Liver (tissue), 9 donors: Measurements from ENCODE around the gene SH2D3C. TPM values are rescaled to one million over a fixed set of nuclear protein-coding genes. Genes with fewer than 3 reads are reported as not detected.

Experiments used
- DNase-seq: peaks from one replicate; pipeline ENCODE4 v3.0.0-alpha.2; 2017; ENCODE audit warnings: low spot score
- H3K27ac ChIP-seq, 2 donors: one replicate each; pipeline ENCODE4 v1.7.0; 2013; ENCODE audit warnings: inconsistent platforms in 2 of 2, low read length in 2 of 2, control low read depth in 1 of 2, low read depth in 1 of 2, mild to moderate bottlenecking in 1 of 2
- H3K27me3 ChIP-seq, 4 donors: one replicate each; pipeline versions ENCODE4 v1.6.1 to v1.7.0; 2013; ENCODE audit warnings: low read length in 3 of 4, inconsistent platforms in 1 of 4, mild to moderate bottlenecking in 1 of 4, moderate library complexity in 1 of 4; ENCODE audit not compliant: control insufficient read depth in 4 of 4, insufficient read depth in 4 of 4
- H3K36me3 ChIP-seq, 4 donors: one replicate each; pipeline versions ENCODE4 v1.6.1 to v1.7.0; 2013; ENCODE audit warnings: low read length in 3 of 4, mild to moderate bottlenecking in 3 of 4, low read depth in 1 of 4, moderate library complexity in 1 of 4; ENCODE audit not compliant: control insufficient read depth in 4 of 4, insufficient read depth in 3 of 4
- H3K4me1 ChIP-seq, 4 donors: one replicate each; pipeline versions ENCODE4 v1.6.1 to v1.7.0; 2013; ENCODE audit warnings: low read length in 3 of 4, mild to moderate bottlenecking in 3 of 4, moderate library complexity in 1 of 4; ENCODE audit not compliant: control insufficient read depth in 4 of 4, insufficient read depth in 4 of 4
- H3K4me3 ChIP-seq, 3 donors: one replicate each; pipeline versions ENCODE4 v1.6.1 to v1.7.0; 2013; ENCODE audit warnings: low read length in 3 of 3, control low read depth in 1 of 3, low read depth in 1 of 3, mild to moderate bottlenecking in 1 of 3
- H3K9ac ChIP-seq, 2 donors: one replicate each; pipeline ENCODE4 v1.7.0; 2013; ENCODE audit warnings: low read length in 2 of 2, mild to moderate bottlenecking in 2 of 2, moderate library complexity in 2 of 2, control low read depth in 1 of 2, low read depth in 1 of 2
- H3K9me3 ChIP-seq, 4 donors: one replicate each; pipeline versions ENCODE4 v1.6.1 to v1.7.0; 2013; ENCODE audit warnings: low read length in 3 of 4; ENCODE audit not compliant: control insufficient read depth in 4 of 4
- EGR1 ChIP-seq, 2 donors: IDR thresholded peaks; 2 replicates each; pipeline ENCODE4 v1.6.1; 2016 to 2018; ENCODE audit warnings: antibody characterized with exemption in 2 of 2, low read depth in 2 of 2
- FOXA2 ChIP-seq: IDR thresholded peaks from 2 replicates; pipeline ENCODE4 v1.6.1; 2016; ENCODE audit warnings: antibody characterized with exemption
- GABPA ChIP-seq, 2 donors: IDR thresholded peaks in 1 of 2; conservative IDR thresholded peaks in 1 of 2; 2 replicates each; pipeline ENCODE4 v1.6.1; 2016; ENCODE audit warnings: antibody characterized with exemption in 2 of 2, mild to moderate bottlenecking in 1 of 2, moderate library complexity in 1 of 2
- HNF4A ChIP-seq, 2 donors: conservative IDR thresholded peaks; 2 replicates each; pipeline ENCODE4 v1.6.1; 2016; ENCODE audit warnings: antibody characterized with exemption in 2 of 2, mild to moderate bottlenecking in 2 of 2
- HNF4G ChIP-seq: IDR thresholded peaks from 2 replicates; pipeline ENCODE4 v1.6.1; 2016; ENCODE audit warnings: antibody characterized with exemption
- JUND ChIP-seq, 2 donors: IDR thresholded peaks; 2 replicates each; pipeline ENCODE4 v1.6.1; 2016; ENCODE audit warnings: antibody characterized with exemption in 2 of 2
- NR2F2 ChIP-seq: IDR thresholded peaks from 2 replicates; pipeline ENCODE4 v1.6.1; 2016; ENCODE audit warnings: antibody characterized with exemption
- RAD21 ChIP-seq, 2 donors: IDR thresholded peaks; 2 replicates each; pipeline ENCODE4 v1.6.1; 2016; ENCODE audit warnings: antibody characterized with exemption in 2 of 2, mild to moderate bottlenecking in 2 of 2
- RXRA ChIP-seq, 2 donors: IDR thresholded peaks; 2 replicates each; pipeline ENCODE4 v1.6.1; 2017 to 2018; ENCODE audit warnings: antibody characterized with exemption in 2 of 2, mild to moderate bottlenecking in 1 of 2
- SP1 ChIP-seq: IDR thresholded peaks from 2 replicates; pipeline ENCODE4 v1.6.1; 2018; ENCODE audit warnings: antibody characterized with exemption, mild to moderate bottlenecking
- TAF1 ChIP-seq: conservative IDR thresholded peaks from 2 replicates; pipeline ENCODE4 v1.6.1; 2016; ENCODE audit warnings: antibody characterized with exemption, mild to moderate bottlenecking
- YY1 ChIP-seq: IDR thresholded peaks from 2 replicates; pipeline ENCODE4 v1.6.1; 2016; ENCODE audit warnings: antibody characterized with exemption, mild to moderate bottlenecking
- ZBTB33 ChIP-seq: IDR thresholded peaks from 2 replicates; pipeline ENCODE4 v1.6.1; 2016; ENCODE audit warnings: antibody characterized with exemption
- WGBS: extraction: QIAGEN DNeasy Blood & Tissue Kit; methylation state at CpG from one replicate; pipeline ENCODE4 v1.1.7; 2013; 5-methylcytosine and 5-hydroxymethylcytosine counted together
- polyA plus RNA-seq, 2 donors: library from polyadenylated mRNA; stranded (reverse) in 1 of 2; unstranded in 1 of 2; fragments of 200-250 nt in 1 of 2; fragments of >200 nt in 1 of 2; fragmentation: Nextera tagmentation in 1 of 2; extraction: Ambion mirVana in 1 of 2; gene quantifications; one replicate each; pipeline versions ENCODE4 v1.2.1 to v1.2.3, GENCODE V29; 2013 to 2015
- total RNA-seq, 2 donors: library from RNA; depleted of rRNA; stranded (reverse); fragments of >200 nt; gene quantifications; one replicate each; pipeline ENCODE4 v1.2.3, GENCODE V29; 2014
- TF ChIP-seq, protein P1 (sequence below): IDR thresholded peaks from 2 replicates; pipeline ENCODE4 v1.6.1; 2016; ENCODE audit warnings: antibody characterized with exemption
- TF ChIP-seq, protein P2 (sequence below): fragments of 150-350 bp; IDR thresholded peaks from 2 replicates; pipeline ENCODE4 v1.5.1; 2017; ENCODE audit warnings: improper control_type of control experiment, low read depth, low read length; ENCODE audit not compliant: missing input control
- TF ChIP-seq, protein P3 (sequence below): IDR thresholded peaks from 2 replicates; pipeline ENCODE4 v1.6.1; 2016; ENCODE audit warnings: antibody characterized with exemption, mild to moderate bottlenecking
- donor health status: healthy.
- donor health status: healthy.
- donor health status: healthy.
- donor health status: healthy.
- donor health status: healthy.

The SH2D3C gene
- total and polyA plus RNA-seq, 4 donors, result 2.2 to 5.1 (median 3.9) TPM

DNA sequence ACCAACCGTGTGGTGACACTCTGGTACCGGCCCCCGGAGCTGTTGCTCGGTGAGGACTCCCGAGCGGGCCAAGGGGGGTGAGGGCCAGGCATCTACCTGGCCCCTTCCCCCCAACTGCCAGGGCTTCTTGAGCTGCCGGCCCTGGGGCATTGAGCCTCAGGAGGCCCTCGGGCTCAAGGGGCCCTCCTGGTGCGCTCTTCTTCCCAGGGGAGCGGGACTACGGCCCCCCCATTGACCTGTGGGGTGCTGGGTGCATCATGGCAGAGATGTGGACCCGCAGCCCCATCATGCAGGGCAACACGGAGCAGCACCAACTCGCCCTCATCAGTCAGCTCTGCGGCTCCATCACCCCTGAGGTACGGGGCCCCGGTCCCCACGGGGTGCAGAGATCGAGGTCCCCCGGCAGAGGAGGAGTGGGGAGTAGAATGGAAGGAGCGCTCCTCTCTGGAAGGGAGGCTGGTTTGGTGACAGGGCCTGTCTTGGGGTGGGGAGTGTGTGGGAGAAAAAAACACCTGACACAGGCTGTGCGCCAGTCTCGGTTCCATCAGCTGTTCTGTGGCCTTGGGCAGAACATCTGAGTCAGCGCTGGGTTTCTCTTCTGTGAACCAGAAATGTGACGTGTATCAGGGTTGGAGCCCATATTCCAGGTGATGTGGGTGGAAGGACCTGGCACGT lies 10.0 kb upstream of the SH2D3C start:
- Histone ChIP-seq H3K27me3 (no peaks in the 10 kb centered on the region), H3K9me3 (no peaks in the 10 kb centered on the region), H3K27ac (peak overlapping the region; percentile 68 to 86), H3K36me3 (peaks cover 10 to 29% (median 25%) of the 10 kb centered on the region in 4 donors), H3K4me1 (peaks cover 20 to 68% (median 56%) of the 10 kb centered on the region in 4 donors), H3K4me3 (no peak overlapping the region), H3K9ac (peak overlapping the region in 1 of 2 donors; percentile 59)
- peak in 1 of 2 donors; percentile 60 for TF ChIP-seq JUND (IDR thresholded peaks at IDR 0.05)
- TF ChIP-seq EGR1 (IDR thresholded peaks at IDR 0.05; ENCODE audit: low read depth in 2 of 2), result peak in 1 of 2 donors; percentile 18
- no peak for TF ChIP-seq RXRA (IDR thresholded peaks at IDR 0.05)
- no peak for DNase-seq
- 79% methylated on average over 26 of the region's 26 CpGs for WGBS

DNA sequence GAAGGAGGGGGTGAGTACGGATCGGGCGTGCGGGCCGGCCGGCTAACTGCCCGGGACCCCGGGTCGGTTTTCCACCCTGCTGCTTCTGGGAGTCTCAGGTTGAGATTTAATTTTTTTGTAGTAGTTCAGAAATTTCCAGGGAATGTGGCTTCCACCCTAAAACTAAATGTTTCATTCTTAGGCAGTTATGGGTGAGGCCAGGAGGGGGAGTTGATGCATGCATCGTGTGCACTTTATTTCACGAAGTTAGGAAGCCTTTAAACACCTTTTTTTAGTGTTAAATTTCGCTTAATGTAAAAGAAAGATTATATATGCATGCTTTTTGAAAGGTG lies 8.3 kb upstream of the SH2D3C start:
- Histone ChIP-seq H3K4me3 (peak overlapping the region; percentile 57 to 89 (median 89)), H3K27ac (peak overlapping the region; percentile 86 to 89), H3K27me3 (no peaks in the 10 kb centered on the region), H3K36me3 (peaks cover 9 to 29% (median 25%) of the 10 kb centered on the region in 4 donors), H3K9ac (peak overlapping the region; percentile 75 to 79), H3K4me1 (peaks cover 12 to 59% (median 47%) of the 10 kb centered on the region in 4 donors), H3K9me3 (no peaks in the 10 kb centered on the region)
- DNase-seq, result no peak
- TF ChIP-seq, protein P1, sequence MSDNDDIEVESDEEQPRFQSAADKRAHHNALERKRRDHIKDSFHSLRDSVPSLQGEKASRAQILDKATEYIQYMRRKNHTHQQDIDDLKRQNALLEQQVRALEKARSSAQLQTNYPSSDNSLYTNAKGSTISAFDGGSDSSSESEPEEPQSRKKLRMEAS, result no peak
- TF ChIP-seq SP1 (no peak), ZBTB33 (no peak), FOXA2 (no peak), YY1 (no peak), GABPA (IDR thresholded peaks at IDR 0.05 in 1 of 2, conservative IDR thresholded peaks at IDR 0.05 in 1 of 2) (no peak), RXRA (IDR thresholded peaks at IDR 0.05) (no peak), JUND (IDR thresholded peaks at IDR 0.05) (no peak), RAD21 (IDR thresholded peaks at IDR 0.05) (peak; percentile 62 to 66), HNF4A (conservative IDR thresholded peaks at IDR 0.05) (no peak), HNF4G (no peak), EGR1 (IDR thresholded peaks at IDR 0.05; ENCODE audit: low read depth in 2 of 2) (no peak), TAF1 (no peak), NR2F2 (no peak)
- TF ChIP-seq, protein P2, sequence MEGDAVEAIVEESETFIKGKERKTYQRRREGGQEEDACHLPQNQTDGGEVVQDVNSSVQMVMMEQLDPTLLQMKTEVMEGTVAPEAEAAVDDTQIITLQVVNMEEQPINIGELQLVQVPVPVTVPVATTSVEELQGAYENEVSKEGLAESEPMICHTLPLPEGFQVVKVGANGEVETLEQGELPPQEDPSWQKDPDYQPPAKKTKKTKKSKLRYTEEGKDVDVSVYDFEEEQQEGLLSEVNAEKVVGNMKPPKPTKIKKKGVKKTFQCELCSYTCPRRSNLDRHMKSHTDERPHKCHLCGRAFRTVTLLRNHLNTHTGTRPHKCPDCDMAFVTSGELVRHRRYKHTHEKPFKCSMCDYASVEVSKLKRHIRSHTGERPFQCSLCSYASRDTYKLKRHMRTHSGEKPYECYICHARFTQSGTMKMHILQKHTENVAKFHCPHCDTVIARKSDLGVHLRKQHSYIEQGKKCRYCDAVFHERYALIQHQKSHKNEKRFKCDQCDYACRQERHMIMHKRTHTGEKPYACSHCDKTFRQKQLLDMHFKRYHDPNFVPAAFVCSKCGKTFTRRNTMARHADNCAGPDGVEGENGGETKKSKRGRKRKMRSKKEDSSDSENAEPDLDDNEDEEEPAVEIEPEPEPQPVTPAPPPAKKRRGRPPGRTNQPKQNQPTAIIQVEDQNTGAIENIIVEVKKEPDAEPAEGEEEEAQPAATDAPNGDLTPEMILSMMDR, result peak; percentile 49
- TF ChIP-seq, protein P3, sequence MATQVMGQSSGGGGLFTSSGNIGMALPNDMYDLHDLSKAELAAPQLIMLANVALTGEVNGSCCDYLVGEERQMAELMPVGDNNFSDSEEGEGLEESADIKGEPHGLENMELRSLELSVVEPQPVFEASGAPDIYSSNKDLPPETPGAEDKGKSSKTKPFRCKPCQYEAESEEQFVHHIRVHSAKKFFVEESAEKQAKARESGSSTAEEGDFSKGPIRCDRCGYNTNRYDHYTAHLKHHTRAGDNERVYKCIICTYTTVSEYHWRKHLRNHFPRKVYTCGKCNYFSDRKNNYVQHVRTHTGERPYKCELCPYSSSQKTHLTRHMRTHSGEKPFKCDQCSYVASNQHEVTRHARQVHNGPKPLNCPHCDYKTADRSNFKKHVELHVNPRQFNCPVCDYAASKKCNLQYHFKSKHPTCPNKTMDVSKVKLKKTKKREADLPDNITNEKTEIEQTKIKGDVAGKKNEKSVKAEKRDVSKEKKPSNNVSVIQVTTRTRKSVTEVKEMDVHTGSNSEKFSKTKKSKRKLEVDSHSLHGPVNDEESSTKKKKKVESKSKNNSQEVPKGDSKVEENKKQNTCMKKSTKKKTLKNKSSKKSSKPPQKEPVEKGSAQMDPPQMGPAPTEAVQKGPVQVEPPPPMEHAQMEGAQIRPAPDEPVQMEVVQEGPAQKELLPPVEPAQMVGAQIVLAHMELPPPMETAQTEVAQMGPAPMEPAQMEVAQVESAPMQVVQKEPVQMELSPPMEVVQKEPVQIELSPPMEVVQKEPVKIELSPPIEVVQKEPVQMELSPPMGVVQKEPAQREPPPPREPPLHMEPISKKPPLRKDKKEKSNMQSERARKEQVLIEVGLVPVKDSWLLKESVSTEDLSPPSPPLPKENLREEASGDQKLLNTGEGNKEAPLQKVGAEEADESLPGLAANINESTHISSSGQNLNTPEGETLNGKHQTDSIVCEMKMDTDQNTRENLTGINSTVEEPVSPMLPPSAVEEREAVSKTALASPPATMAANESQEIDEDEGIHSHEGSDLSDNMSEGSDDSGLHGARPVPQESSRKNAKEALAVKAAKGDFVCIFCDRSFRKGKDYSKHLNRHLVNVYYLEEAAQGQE, result no peak
- WGBS, result 2% methylated on average over 12 of the region's 12 CpGs
